K562 (cell line): ENCODE data around the gene IL10. TPM values are rescaled to one million over a fixed set of nuclear protein-coding genes. Genes with fewer than 3 reads are reported as not detected.

Experiments used
- CEBPB ChIP-seq: fragments of 450-650 bp; IDR thresholded peaks from 2 replicates; pipeline ENCODE4 v1.6.1; 2016; ENCODE audit warnings: missing genetic modification characterization, missing compliant biosample characterization
- DIDO1 ChIP-seq: fragments of 450-650 bp; IDR thresholded peaks from 2 replicates; pipeline ENCODE4 v1.6.1; 2016; ENCODE audit warnings: low read depth, missing biosample characterization, missing genetic modification characterization
- KAT7 ChIP-seq: sonication (generic); formaldehyde crosslinking; IDR thresholded peaks from 2 replicates; pipeline ENCODE4 v1.8.0; 2022; ENCODE audit warnings: missing genetic modification reagents, mild to moderate bottlenecking, borderline replicate concordance
- PML ChIP-seq: IDR thresholded peaks from 2 replicates; pipeline ENCODE4 v1.6.1; 2012; ENCODE audit warnings: low read length, inconsistent platforms
- PTRF ChIP-seq: fragments of 450-650 bp; IDR thresholded peaks from 2 replicates; pipeline ENCODE4 v1.6.1; 2016; ENCODE audit warnings: mild to moderate bottlenecking, missing genetic modification characterization, missing compliant biosample characterization
- ZEB2 ChIP-seq: fragments of 450-650 bp; IDR thresholded peaks from 2 replicates; pipeline ENCODE4 v1.6.1; 2016
- polyA plus RNA-seq, 8 experiments: library from polyadenylated mRNA; depleted of rRNA in 4 of 8; stranded (reverse) in 5 of 8; unstranded in 3 of 8; fragments of >200 nt; fragmentation: Nextera tagmentation in 2 of 8; fragmentation: Illumina TruSeq in 1 of 8; extraction: Ambion mirVana in 2 of 8; extraction: Trizol in 1 of 8; gene quantifications; 2 replicates each; pipeline versions ENCODE4 v1.2.1 to v1.2.3, GENCODE V29; 2011 to 2014; ENCODE audit warnings: inconsistent platforms in 1 of 8, missing spikeins in 1 of 8
- total RNA-seq, 7 experiments: library from RNA; depleted of rRNA in 6 of 7; stranded (reverse); fragments of >200 nt in 6 of 7; fragmentation: Illumina TruSeq in 2 of 7; extraction: Trizol in 2 of 7; gene quantifications; 2 replicates each; pipeline versions ENCODE4 v1.2.1 to v1.2.3, GENCODE V29; 2011 to 2021; ENCODE audit warnings: low replicate concordance in 1 of 7
- TF ChIP-seq, protein P1 (sequence below): fragments of 250-450 bp; sonication (Bioruptor Pico); IDR thresholded peaks from 2 replicates; pipeline ENCODE4 v1.4.0; 2020
- TF ChIP-seq, protein P2 (sequence below): fragments of 250-450 bp; sonication (Bioruptor Pico); IDR thresholded peaks from 2 replicates; pipeline ENCODE4 v1.5.0; 2021; ENCODE audit warnings: mild to moderate bottlenecking, moderate library complexity
- TF ChIP-seq, protein P3 (sequence below): fragments of 200-800 bp; sonication (Bioruptor generic); IDR thresholded peaks from 2 replicates; pipeline ENCODE4 v1.6.1; 2017; ENCODE audit warnings: missing genetic modification characterization, missing compliant biosample characterization
- TF ChIP-seq, protein P4 (sequence below): fragments of 250-450 bp; sonication (Bioruptor Pico); IDR thresholded peaks from 2 replicates; pipeline ENCODE4 v1.5.0; 2021
- TF ChIP-seq, protein P5 (sequence below): fragments of 250-450 bp; sonication (Bioruptor Pico); IDR thresholded peaks from 2 replicates; pipeline ENCODE4 v1.4.0; 2020; ENCODE audit warnings: mild to moderate bottlenecking

The IL10 gene
- total and polyA plus RNA-seq, 9 of the 15 experiments (the other 6 are each of a cell fraction or from before 2014, with no cell fraction given) = 0.29 TPM; not detected in 8

DNA sequence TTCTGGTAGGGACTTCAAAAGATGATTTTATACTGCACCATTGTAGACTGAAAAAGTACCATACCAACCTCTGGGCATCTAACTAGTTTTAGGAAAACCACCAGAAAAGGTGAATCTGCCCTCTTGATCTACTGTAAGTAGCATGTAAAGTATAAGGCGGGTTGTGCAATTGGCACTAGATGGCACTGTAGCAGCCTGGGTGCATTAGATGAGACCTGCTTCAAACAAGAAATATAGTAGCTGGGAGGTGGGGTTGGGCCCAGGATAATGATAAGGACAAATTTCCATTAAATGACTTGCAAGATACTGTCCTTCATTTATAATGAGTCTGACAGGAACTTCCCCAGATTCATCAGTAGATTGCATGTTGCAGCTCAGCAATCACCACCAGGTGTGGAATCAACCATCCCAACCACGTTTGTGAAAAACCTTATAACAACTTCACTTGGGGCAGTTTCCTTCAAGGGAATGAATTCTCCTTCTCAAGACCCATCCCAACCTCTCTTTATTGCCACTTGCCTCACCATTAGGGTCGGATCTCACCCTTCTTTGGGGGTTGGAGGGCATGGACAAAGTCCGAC, 37.3 kb upstream of the IL10 start (continued):
- TF ChIP-seq, protein P1, sequence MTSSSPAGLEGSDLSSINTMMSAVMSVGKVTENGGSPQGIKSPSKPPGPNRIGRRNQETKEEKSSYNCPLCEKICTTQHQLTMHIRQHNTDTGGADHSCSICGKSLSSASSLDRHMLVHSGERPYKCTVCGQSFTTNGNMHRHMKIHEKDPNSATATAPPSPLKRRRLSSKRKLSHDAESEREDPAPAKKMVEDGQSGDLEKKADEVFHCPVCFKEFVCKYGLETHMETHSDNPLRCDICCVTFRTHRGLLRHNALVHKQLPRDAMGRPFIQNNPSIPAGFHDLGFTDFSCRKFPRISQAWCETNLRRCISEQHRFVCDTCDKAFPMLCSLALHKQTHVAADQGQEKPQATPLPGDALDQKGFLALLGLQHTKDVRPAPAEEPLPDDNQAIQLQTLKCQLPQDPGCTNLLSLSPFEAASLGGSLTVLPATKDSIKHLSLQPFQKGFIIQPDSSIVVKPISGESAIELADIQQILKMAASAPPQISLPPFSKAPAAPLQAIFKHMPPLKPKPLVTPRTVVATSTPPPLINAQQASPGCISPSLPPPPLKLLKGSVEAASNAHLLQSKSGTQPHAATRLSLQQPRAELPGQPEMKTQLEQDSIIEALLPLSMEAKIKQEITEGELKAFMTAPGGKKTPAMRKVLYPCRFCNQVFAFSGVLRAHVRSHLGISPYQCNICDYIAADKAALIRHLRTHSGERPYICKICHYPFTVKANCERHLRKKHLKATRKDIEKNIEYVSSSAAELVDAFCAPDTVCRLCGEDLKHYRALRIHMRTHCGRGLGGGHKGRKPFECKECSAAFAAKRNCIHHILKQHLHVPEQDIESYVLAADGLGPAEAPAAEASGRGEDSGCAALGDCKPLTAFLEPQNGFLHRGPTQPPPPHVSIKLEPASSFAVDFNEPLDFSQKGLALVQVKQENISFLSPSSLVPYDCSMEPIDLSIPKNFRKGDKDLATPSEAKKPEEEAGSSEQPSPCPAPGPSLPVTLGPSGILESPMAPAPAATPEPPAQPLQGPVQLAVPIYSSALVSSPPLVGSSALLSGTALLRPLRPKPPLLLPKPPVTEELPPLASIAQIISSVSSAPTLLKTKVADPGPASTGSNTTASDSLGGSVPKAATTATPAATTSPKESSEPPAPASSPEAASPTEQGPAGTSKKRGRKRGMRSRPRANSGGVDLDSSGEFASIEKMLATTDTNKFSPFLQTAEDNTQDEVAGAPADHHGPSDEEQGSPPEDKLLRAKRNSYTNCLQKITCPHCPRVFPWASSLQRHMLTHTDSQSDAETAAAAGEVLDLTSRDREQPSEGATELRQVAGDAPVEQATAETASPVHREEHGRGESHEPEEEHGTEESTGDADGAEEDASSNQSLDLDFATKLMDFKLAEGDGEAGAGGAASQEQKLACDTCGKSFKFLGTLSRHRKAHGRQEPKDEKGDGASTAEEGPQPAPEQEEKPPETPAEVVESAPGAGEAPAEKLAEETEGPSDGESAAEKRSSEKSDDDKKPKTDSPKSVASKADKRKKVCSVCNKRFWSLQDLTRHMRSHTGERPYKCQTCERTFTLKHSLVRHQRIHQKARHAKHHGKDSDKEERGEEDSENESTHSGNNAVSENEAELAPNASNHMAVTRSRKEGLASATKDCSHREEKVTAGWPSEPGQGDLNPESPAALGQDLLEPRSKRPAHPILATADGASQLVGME (CRISPR knock-in tag) = no peak
- TF ChIP-seq CEBPB (tag) (peak; percentile 53), ZEB2 (no peak), DIDO1 (no peak), PTRF (tag) (no peak), KAT7 (CRISPR knock-in tag) (no peak), PML (no peak)
- TF ChIP-seq, protein P2, sequence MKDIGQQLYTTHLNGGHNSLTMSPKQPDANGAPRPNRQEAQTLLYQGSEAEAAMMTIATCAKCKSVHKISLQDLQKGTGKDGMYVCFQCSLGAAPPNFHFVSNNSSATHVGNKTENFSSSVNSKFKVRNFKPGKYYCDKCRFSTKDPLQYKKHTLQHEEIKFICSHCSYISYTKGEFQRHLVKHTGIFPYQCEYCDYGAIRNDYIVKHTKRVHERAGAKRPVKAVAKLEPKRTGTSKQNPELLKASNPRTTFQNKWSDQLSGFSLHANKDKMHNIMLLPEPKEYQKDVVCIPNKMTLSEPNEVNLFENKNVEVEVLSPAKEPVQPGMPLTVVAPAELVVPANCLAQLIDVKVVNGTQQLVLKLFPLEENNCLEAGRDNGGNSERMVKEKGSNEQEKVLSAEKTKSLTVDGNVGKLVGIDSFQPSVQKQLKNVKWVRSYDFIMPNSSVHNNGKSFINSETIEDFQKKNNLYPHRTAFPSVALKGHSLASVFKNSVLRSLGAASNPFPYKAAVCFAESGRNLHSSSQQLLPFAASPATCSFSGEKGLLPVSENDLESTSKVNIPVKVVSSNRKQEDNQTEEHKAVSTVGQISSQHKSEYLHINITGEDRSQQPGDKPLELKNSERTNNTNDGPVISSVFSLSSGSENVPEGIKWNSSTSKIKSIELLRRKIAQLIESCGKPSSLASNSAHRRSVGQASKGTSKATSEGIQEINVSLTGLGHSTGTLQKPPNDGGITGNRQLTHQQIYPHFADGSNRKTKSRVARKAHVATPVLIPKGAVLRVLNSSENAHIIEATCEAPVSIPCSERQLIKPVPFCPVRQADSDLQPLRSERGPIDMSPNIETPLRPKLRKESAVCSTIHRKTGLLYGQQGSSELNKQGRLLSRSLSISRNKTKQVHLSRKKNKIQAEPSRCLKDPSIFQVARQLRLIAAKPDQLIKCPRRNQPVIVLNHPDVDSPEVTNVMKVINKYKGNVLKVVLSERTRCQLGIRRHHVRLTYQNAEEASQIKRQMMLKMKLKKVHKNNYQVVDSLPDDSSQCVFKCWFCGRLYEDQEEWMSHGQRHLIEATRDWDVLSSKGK (CRISPR knock-in tag) = no peak
- TF ChIP-seq, protein P3, sequence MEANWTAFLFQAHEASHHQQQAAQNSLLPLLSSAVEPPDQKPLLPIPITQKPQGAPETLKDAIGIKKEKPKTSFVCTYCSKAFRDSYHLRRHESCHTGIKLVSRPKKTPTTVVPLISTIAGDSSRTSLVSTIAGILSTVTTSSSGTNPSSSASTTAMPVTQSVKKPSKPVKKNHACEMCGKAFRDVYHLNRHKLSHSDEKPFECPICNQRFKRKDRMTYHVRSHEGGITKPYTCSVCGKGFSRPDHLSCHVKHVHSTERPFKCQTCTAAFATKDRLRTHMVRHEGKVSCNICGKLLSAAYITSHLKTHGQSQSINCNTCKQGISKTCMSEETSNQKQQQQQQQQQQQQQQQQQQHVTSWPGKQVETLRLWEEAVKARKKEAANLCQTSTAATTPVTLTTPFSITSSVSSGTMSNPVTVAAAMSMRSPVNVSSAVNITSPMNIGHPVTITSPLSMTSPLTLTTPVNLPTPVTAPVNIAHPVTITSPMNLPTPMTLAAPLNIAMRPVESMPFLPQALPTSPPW = peak; percentile 26; the same call in 1 of the 2 replicates
- TF ChIP-seq, protein P4, sequence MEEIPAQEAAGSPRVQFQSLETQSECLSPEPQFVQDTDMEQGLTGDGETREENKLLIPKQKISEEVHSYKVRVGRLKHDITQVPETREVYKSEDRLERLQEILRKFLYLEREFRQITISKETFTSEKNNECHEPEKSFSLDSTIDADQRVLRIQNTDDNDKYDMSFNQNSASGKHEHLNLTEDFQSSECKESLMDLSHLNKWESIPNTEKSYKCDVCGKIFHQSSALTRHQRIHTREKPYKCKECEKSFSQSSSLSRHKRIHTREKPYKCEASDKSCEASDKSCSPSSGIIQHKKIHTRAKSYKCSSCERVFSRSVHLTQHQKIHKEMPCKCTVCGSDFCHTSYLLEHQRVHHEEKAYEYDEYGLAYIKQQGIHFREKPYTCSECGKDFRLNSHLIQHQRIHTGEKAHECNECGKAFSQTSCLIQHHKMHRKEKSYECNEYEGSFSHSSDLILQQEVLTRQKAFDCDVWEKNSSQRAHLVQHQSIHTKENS (CRISPR knock-in tag) = no peak
- TF ChIP-seq, protein P5, sequence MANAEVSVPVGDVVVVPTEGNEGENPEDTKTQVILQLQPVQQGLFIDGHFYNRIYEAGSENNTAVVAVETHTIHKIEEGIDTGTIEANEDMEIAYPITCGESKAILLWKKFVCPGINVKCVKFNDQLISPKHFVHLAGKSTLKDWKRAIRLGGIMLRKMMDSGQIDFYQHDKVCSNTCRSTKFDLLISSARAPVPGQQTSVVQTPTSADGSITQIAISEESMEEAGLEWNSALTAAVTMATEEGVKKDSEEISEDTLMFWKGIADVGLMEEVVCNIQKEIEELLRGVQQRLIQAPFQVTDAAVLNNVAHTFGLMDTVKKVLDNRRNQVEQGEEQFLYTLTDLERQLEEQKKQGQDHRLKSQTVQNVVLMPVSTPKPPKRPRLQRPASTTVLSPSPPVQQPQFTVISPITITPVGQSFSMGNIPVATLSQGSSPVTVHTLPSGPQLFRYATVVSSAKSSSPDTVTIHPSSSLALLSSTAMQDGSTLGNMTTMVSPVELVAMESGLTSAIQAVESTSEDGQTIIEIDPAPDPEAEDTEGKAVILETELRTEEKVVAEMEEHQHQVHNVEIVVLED (CRISPR knock-in tag) = no peak
